Stimulated activated CD8-positive, alpha-beta memory T cell treated with anti-CD3 and anti-CD28 coated beads, Interleukin-4, amount 100 ng/mL, for 1 hour (primary cell): ENCODE measurements around the gene ISG15.

Source experiments
- DNase-seq, 2 donors: peaks; one replicate each; pipeline ENCODE4 v3.0.0-alpha.2; 2020; ENCODE audit warnings: low read depth in 2 of 2, low spot score in 1 of 2

ISG15 gene

DNA sequence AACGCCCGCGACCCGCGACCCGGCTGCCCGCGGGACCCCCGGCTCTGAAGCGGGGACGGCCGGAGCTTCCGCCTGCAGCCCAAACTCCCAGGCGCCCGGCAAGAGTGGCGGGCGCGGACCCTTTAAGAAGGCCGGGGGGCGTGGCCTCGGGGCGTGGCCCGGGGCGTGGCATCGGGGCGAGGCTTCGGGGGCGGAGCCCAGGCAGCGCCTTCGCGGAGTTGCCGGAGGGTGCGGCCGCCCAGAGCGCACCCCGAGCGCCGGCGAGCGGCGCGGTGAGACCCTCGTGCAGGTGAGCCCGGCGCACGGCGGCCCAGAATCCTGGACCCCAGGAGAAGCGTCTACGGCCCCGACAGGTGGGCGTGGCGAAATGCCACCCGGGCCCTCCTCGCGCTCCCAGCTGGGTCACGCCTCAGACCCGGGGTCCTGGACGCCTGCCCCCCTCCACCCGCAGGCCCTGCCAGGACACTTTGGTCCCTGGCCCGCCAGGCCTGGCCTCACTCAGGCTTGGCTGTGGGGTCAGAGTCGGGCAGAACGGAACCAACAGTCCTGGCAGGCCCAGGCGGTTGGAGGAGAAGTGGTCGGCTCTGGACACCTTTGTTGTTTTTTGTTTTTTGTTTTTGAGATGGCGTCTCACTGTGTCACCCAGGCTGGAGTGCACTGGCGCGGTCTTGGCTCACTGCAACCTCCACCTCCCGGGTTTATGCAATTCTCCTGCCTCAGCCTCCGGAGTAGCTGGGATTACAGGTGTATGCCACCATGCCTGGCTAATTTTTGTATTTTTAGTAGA, 46.4 kb downstream of the ISG15 start:
- DNase-seq: peak; percentile 82 to 91

- no peak for DNase-seq
These were observed 47.1 kb downstream of the ISG15 start for GRCh38 chr1:1060281-1061000.

DNA sequence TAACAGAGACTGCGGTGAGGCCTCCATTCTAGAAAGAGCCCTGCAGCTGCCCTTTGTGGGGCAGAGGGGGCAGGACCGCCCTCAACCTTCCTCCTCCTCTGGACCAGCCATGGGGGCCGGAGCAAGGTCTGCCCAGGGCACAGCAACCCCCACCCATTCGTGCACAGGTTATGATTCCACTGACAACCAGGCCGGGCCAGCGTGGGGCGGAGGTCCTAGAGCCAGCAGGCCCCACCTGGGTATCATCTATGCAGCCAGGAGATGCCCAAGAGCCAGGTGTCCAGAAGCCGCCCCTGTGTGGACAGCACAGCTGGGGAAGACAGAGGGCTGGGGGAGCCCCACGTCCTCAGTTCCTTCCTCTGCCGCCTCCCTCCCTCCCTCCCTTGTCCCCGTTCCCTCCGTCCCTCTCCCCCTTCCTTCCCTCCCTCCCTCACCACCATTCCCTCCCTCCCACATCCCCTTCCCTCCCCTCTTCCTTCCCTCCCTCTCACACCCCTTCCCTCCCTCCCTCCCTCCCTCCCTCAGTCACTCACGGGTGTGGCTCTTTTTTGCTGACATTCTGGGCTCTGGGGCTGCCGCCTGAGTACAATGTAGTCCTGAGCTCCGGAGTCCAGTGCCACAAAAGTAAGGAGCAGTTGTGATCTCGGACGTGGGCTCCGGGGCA, 48.5 kb downstream of the ISG15 start:
- DNase-seq: no peak

- no peak for DNase-seq
These were observed 49.3 kb downstream of the ISG15 start for GRCh38 chr1:1062348-1063163.

DNA sequence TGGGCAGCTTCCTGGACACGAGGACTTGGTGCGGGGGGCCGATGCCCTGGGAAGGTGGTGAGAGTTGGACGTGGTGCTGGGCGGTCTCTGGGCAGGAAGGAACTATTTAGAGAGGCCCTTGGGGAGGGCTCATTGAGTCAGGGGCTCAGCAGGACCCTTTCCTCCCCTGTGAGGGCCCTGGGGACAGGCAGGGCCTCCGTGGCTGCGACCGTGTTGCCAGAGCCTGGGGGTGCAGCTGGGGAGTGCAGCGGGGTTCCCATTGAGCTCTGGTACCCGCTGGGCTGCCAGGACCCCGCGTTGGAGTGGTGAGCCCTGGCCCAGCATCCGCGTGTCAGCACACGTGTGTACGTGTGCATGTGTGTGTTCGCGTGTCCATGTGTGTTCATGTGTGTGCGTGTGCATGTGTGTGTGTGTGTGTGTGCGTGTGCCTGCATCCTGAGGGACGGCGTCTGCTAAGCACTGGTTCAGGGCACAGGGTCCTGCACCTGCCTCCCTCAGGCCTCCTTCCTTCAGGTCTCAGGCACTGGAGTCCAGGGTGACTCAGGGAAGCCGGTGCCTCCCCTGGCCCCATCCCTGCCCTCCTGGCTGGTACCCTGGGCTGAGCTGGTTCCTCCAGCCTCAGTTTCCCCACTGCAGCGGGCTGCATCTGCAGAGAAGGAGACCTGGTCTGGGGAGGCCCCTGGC, 50.1 kb downstream of the ISG15 start:
- DNase-seq: no peak
